ENCODE data around the gene IL1RAPL2. TPM values are rescaled to one million over a fixed set of nuclear protein-coding genes. Genes with fewer than 3 reads are reported as not detected.

Gene IL1RAPL2
- total and polyA plus RNA-seq, 8 donors, result 0.13 to 1.1 (median 0.47) TPM; not detected in 2

DNA sequence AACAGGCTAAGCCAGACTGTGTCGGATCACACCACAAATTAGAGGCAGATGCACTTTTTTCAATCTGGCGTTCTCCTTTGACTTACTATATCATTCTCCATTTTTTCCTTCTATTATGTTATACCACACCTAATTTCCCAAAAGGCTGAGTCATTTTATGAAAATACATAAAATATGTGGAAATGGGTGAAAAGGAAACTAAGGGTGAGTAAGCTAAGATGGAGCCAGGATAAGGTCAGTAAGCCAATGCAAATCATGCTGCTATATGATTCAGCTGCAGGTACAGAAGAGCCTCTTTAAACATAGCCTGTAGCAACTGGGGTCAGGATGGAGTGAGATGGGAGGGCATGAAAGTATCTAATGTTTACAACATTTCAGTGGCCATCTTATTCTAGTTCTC lies 748.5 kb downstream of the IL1RAPL2 start:
- Histone ChIP-seq H3K27ac (no peak overlapping the region), H3K27me3 (peaks cover 0 to 4% of the 10 kb centered on the region in 2 donors), H3K9me3 (no peaks in the 10 kb centered on the region), H3K36me3 (no peaks in the 10 kb centered on the region), H3K4me1 (no peaks in the 10 kb centered on the region), H3K4me3 (no peak overlapping the region)
- no peak for ATAC-seq
- no peak for TF ChIP-seq CTCF (IDR thresholded peaks at IDR 0.05)
- no peak for DNase-seq
- intact Hi-C loops (cut with DNase I), result no loop called here

- ATAC-seq, result no peak
- Histone ChIP-seq H3K36me3 (no peaks in the 10 kb centered on the region), H3K27ac (no peak overlapping the region), H3K27me3 (peaks cover 0 to 4% of the 10 kb centered on the region in 2 donors), H3K9me3 (no peaks in the 10 kb centered on the region), H3K4me3 (no peak overlapping the region), H3K4me1 (no peaks in the 10 kb centered on the region)
- no peak for TF ChIP-seq CTCF (IDR thresholded peaks at IDR 0.05)
- intact Hi-C loops (cut with DNase I), result no loop called here
- no peak for DNase-seq
Observed at GRCh38 chrX:105315248-105315647, 749.2 kb downstream of the IL1RAPL2 start.

DNA sequence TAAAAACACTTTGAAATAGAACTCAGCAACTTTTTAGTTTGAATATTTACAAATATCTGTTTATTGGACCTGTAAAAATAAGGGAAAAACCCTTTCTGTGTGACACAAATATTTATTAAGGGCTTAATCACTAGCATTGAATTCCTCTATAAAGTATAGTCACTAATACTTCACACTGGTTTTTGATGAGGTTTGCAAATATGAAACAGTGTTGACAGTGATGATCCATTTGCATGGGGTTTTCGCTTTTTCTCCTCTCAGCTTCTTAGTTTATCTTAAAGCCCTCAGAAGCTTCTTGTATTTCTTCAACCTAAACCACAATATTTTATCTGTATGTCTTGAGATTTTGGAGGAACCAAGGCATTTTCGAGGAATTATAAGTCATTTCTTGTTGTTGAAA lies 751.1 kb downstream of the IL1RAPL2 start:
- DNase-seq (no peak), ATAC-seq (no peak)
- H3K4me3 ChIP-seq, result no peak overlapping the region
- H3K9me3 ChIP-seq, result no peaks in the 10 kb centered on the region
- no peaks in the 10 kb centered on the region for H3K36me3 ChIP-seq
- H3K27me3 ChIP-seq, result no peaks in the 10 kb centered on the region
- H3K27ac ChIP-seq, result no peak overlapping the region
- no peak for TF ChIP-seq CTCF (IDR thresholded peaks at IDR 0.05)
- intact Hi-C loops (cut with DNase I), result no loop called here
- no peaks in the 10 kb centered on the region for H3K4me1 ChIP-seq

DNA sequence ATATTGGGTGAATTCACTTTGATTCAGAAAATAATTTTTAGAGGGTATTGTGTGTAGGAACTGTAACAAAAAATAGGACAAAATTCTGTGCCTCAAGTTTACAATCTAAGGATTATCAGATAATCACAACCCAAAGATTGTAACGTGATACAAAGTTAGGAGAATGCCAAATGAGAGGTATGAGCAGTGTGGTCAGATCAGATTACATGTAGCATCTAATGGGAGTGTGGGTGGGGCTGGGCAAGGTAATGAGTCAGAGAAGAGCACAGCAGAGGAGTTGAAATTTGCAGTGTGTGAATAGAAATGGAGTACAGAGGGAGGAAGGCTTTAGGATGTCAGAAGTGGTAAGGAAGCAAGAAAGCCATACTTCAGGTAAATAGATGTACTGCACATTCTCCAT lies 757.9 kb downstream of the IL1RAPL2 start:
- ATAC-seq, result no peak

GRCh38 chrX:105328773-105329172 lies 762.8 kb downstream of the IL1RAPL2 start:
- H3K27me3 ChIP-seq, result no peaks in the 10 kb centered on the region
- DNase-seq (no peak), ATAC-seq (no peak)
- no peaks in the 10 kb centered on the region for H3K36me3 ChIP-seq
- intact Hi-C loops (cut with DNase I), result no loop called here
- no peak overlapping the region for H3K27ac ChIP-seq
- no peaks in the 10 kb centered on the region for H3K9me3 ChIP-seq
- no peak overlapping the region for H3K4me3 ChIP-seq
- TF ChIP-seq CTCF (IDR thresholded peaks at IDR 0.05), result no peak
- no peaks in the 10 kb centered on the region for H3K4me1 ChIP-seq

More for the DNA sequence above, 757.9 kb downstream of the IL1RAPL2 start:
- H3K4me1 ChIP-seq, result no peaks in the 10 kb centered on the region
- intact Hi-C loops (cut with DNase I), result no loop called here
- no peak for TF ChIP-seq CTCF (IDR thresholded peaks at IDR 0.05)
- no peaks in the 10 kb centered on the region for H3K36me3 ChIP-seq
- no peak overlapping the region for H3K27ac ChIP-seq
- DNase-seq, result no peak
- no peaks in the 10 kb centered on the region for H3K27me3 ChIP-seq
- H3K4me3 ChIP-seq, result no peak overlapping the region
- H3K9me3 ChIP-seq, result no peaks in the 10 kb centered on the region
